HUES48 (cell line): ENCODE results near the gene C10orf120.

Experiments used
- H3K27ac ChIP-seq: one replicate; pipeline ENCODE4 v1.7.0; 2013; ENCODE audit warnings: low read depth, low read length, inconsistent platforms
- H3K27me3 ChIP-seq: 2 replicates; pipeline ENCODE4 v1.6.1; 2013; ENCODE audit warnings: mild to moderate bottlenecking, low read length; ENCODE audit not compliant: control insufficient read depth, insufficient read depth
- H3K36me3 ChIP-seq: 2 replicates; pipeline ENCODE4 v1.6.1; 2013; ENCODE audit warnings: low read length; ENCODE audit not compliant: control insufficient read depth, insufficient read depth
- H3K4me1 ChIP-seq: 2 replicates; pipeline ENCODE4 v1.6.1; 2013; ENCODE audit warnings: mild to moderate bottlenecking, low read length; ENCODE audit not compliant: control insufficient read depth, insufficient read depth
- H3K4me3 ChIP-seq: 2 replicates; pipeline ENCODE4 v1.5.1; 2013; ENCODE audit warnings: mild to moderate bottlenecking, low read depth, low read length
- H3K9ac ChIP-seq: 2 replicates; pipeline ENCODE4 v1.6.1; 2013; ENCODE audit warnings: mild to moderate bottlenecking, low read depth, low read length, moderate library complexity
- H3K9me3 ChIP-seq: 2 replicates; pipeline ENCODE4 v1.6.1; 2013; ENCODE audit warnings: low read length; ENCODE audit not compliant: control insufficient read depth, insufficient read depth

Gene C10orf120

DNA sequence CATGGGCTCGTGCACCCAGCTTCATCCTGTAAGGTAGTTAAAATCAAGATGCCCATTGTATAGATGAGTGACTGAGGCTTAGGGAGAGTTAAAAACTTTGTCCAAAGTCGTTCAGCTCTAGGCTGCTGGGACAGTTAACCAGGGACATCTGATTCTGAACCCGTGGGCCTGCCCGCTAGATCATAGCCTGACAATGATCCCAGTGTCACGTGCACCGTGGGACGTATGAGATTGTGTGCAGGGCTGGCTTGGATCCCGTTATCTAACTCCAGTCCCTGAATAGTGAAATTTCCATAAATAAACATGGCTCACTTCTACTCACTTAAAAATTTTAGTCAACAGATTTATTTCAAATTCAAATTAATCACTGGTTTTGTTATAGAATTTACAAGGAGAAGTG, 24.9 kb downstream of the C10orf120 start:
- Histone ChIP-seq H3K9ac (no peak overlapping the region), H3K4me3 (no peak overlapping the region), H3K9me3 (no peaks in the 10 kb centered on the region), H3K27me3 (no peaks in the 10 kb centered on the region), H3K27ac (no peak overlapping the region), H3K36me3 (no peaks in the 10 kb centered on the region), H3K4me1 (no peaks in the 10 kb centered on the region)

DNA sequence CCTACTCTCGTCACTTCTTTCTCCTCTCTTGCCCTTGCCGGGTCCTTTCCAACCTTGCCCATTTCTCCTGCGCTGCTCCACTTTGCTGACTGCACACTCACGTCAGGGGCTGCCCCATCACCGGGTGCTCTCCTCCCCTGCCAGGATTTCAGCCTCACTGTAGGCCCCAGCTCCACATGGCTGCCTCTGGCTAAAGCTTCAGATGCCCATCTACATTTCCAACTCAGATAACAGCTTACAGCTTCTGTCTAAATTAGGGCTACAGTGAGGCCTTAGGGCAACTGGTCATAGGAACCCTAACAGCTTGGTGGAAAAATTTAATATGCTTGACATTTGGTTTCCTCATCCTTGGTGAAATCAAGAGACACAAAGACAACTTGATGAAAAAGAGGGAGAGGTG, 25.9 kb downstream of the C10orf120 start:
- Histone ChIP-seq H3K27me3 (no peaks in the 10 kb centered on the region), H3K4me3 (no peak overlapping the region), H3K36me3 (no peaks in the 10 kb centered on the region), H3K9me3 (no peaks in the 10 kb centered on the region), H3K27ac (no peak overlapping the region), H3K9ac (no peak overlapping the region), H3K4me1 (no peaks in the 10 kb centered on the region)

DNA sequence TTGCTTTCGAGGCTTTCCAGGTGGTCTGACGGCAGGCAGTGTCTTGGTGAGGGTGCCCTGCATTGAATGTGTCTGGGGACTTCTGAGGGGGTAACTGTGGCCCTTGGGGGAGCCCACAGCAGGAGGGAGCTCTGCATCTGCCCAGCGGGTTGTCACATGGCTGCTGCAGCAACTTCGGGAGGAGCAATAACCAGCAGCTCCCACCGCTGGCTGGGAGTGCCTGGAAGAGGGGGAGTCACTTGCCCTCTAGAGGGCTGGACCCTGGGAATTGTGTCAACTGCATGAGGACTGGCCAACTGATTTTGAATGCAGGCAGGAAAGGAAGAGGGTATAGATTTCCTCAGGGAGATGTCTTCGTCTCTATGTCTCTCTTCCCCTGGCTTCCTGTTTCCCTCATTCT, 26.4 kb downstream of the C10orf120 start:
- H3K4me3 ChIP-seq = no peak overlapping the region
- no peaks in the 10 kb centered on the region for H3K9me3 ChIP-seq
- H3K4me1 ChIP-seq = no peaks in the 10 kb centered on the region
- H3K9ac ChIP-seq = no peak overlapping the region
- no peak overlapping the region for H3K27ac ChIP-seq
- no peaks in the 10 kb centered on the region for H3K36me3 ChIP-seq
- H3K27me3 ChIP-seq = no peaks in the 10 kb centered on the region

DNA sequence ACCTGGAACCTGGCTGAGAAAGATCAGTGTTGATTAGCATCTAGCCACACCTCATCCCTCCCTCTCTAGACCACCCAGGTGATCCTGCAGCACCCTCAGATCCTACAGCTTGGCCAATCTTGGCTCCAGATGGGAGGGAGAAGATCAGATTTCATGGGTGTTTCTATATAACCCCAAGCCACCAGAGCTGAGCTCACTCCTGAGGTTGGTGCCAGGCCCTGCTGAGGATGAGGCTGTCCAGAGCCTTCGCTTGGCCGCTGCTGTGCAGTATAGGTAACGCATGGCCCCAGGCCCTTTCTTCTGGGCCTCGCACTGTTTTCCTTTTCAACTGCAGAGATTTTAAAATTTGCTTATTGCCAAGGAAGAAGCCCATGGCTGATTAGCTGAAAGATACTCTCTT, 27.0 kb downstream of the C10orf120 start:
- Histone ChIP-seq H3K27ac (no peak overlapping the region), H3K36me3 (no peaks in the 10 kb centered on the region), H3K9me3 (no peaks in the 10 kb centered on the region), H3K4me1 (no peaks in the 10 kb centered on the region), H3K9ac (no peak overlapping the region), H3K4me3 (no peak overlapping the region), H3K27me3 (no peaks in the 10 kb centered on the region)

DNA sequence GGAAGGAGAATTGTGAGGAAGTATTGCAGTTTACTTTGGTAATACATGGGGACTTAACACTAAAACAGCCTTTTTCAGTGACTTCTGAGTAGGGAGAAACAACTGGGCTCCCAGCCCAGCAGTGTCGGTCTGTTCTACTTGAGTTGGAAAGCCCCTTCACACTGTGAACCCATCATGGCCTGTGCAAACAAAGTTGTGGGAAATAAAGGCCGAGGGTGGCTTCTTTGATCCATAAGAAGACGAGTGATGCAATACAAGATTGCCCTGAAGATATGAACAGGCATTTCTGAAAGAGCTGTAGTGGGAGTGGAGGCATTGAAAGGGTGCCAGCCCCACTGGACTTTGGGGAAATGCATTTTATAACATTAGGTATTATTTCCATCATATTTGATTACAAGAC, 28.3 kb downstream of the C10orf120 start:
- Histone ChIP-seq H3K4me1 (no peaks in the 10 kb centered on the region), H3K4me3 (no peak overlapping the region), H3K9ac (no peak overlapping the region), H3K27me3 (no peaks in the 10 kb centered on the region), H3K9me3 (no peaks in the 10 kb centered on the region), H3K36me3 (no peaks in the 10 kb centered on the region), H3K27ac (no peak overlapping the region)

DNA sequence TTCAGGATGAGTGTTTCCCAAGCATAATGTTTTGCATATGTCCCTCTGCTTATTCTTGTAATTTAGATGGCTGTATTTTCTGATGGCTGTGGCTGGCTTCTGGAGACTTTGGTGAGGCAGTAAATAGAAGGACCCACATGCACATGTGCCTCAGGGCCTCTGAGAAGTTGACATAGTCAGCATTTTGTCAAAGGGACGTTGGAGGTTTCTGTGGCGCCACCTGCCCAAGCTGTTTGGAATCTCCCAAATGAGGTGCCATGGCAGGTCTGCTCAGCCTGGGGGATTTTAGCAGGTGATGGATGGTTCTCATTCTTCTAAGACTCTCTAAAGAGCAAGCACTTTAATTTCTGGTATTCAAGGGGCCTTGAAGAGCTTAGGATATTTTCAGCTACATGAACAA, 29.8 kb downstream of the C10orf120 start:
- Histone ChIP-seq H3K9ac (no peak overlapping the region), H3K4me1 (no peaks in the 10 kb centered on the region), H3K4me3 (no peak overlapping the region), H3K9me3 (no peaks in the 10 kb centered on the region), H3K27ac (no peak overlapping the region), H3K27me3 (no peaks in the 10 kb centered on the region), H3K36me3 (no peaks in the 10 kb centered on the region)

DNA sequence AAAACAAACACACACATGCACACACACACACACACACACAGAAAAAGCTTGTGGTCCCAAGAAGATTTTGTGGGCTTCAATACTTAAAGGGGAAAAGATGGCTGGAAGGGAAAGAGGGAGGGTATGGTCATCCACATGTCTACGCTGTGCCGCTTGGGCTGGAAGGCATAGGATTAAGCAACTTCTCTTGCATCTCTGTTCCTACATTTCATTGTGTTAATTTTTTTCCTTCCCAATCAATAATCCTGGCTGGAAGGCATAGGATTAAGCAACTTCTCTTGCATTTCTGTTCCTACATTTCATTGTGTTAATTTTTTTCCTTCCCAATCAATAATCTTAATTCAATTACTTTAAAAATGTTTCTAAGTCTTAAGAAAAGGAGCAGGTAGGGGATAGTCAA, 30.6 kb downstream of the C10orf120 start:
- Histone ChIP-seq H3K9me3 (no peaks in the 10 kb centered on the region), H3K36me3 (no peaks in the 10 kb centered on the region), H3K9ac (no peak overlapping the region), H3K4me3 (no peak overlapping the region), H3K27ac (no peak overlapping the region), H3K4me1 (no peaks in the 10 kb centered on the region), H3K27me3 (no peaks in the 10 kb centered on the region)

DNA sequence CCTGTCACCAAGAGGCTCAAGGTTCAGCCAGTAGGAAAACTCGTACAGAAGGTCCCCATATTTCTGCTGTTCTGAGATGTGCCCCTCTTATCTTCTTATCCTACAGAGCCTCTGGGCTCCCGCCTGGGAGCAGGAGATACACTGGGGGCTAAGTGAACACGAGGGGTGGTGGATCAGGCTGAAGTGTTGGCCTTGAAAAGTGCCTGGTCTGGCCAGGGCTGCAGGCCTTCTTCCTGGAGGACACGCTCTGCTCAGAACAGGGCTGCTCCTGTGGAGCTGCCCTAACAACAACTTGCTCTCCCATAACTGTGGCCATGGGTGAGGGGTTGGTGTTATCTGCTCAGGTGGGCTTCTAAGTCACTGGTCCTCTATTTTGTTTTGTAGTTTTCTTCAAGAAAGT, 33.7 kb downstream of the C10orf120 start:
- Histone ChIP-seq H3K4me3 (no peak overlapping the region), H3K27me3 (no peaks in the 10 kb centered on the region), H3K4me1 (no peaks in the 10 kb centered on the region), H3K9me3 (no peaks in the 10 kb centered on the region), H3K36me3 (no peaks in the 10 kb centered on the region), H3K27ac (no peak overlapping the region), H3K9ac (no peak overlapping the region)

DNA sequence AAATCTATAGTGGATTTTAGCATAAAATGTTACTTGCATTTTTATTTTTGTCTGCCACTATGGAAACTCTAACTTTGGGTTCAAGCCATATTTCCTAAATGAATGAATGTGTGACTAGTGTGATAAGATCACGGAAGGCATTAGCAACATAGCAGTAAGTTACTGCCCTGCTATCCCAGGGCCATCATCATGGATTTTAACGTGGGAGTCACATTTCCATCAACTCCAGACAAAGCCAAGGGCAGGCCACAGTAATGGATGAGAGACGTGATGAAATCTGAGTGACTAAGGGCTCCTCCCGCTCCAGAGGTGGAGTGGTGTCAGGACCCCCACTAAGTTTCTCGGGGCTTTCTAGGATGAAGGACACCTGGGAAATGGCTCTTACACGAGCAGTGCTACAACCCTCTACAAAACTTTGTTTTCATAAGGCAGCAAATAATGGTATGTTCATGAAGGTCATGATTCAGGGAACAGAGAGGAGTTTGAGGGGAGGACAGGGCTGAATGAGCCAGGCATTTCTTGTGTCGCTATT, 34.3 kb downstream of the C10orf120 start:
- Histone ChIP-seq H3K27ac (no peak overlapping the region), H3K4me3 (no peak overlapping the region)

DNA sequence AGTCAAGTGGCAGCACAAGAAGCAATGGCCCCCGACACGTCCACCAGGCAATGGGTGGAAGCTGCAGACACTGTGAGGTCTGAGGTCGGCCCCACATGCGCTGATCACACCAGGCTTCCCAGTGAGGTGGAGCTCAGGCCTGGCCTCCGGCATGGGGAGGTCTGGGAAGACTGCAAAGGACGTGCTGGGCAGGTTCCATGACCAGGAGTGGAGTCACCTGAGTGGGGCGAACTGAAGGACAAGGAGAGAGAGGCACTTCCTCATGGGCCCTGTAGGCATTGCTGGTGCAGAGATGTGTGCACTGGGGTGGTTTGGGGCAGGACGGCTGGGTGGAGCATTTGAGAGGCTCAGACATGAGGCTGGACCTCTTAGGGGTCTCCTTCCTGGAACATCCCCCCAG, 35.1 kb downstream of the C10orf120 start:
- Histone ChIP-seq H3K36me3 (no peaks in the 10 kb centered on the region), H3K27ac (no peak overlapping the region), H3K27me3 (no peaks in the 10 kb centered on the region), H3K9me3 (no peaks in the 10 kb centered on the region), H3K4me1 (no peaks in the 10 kb centered on the region), H3K9ac (no peak overlapping the region), H3K4me3 (no peak overlapping the region)

More for the DNA sequence above, 34.3 kb downstream of the C10orf120 start:
- H3K4me1 ChIP-seq = no peaks in the 10 kb centered on the region
- no peaks in the 10 kb centered on the region for H3K9me3 ChIP-seq
- no peaks in the 10 kb centered on the region for H3K27me3 ChIP-seq
- no peaks in the 10 kb centered on the region for H3K36me3 ChIP-seq
- H3K9ac ChIP-seq = no peak overlapping the region

DNA sequence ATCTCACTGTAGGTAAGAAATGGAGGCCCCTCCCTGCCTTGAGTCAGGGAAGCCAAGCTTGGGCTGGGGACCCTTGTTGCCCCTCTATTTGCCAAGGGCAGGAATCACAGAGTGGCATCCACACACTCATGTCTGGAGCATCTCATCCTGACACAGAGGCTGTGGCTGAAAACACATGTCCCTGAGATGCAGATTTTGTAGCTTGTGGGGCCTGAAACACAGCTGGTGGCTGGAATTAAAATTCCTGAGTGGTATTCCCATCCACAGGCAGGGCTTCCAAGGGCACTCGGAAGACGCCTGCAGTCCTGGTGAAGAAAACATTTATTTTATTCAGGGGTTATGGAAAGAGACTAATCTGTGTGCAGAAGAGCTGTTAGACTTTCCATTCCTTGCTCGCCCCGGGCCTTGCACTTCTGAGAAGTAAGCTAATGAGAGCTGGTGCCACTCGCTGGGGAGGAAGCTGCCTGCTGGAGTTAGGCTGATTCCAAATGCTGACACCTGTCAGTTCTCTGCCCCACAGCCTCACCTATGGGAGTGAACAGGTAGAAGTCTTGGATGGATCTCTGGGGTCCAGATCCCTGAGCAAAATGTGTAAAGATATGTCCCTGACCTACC, 36.0 kb downstream of the C10orf120 start:
- Histone ChIP-seq H3K27me3 (no peaks in the 10 kb centered on the region), H3K4me1 (no peaks in the 10 kb centered on the region), H3K27ac (no peak overlapping the region), H3K9me3 (no peaks in the 10 kb centered on the region), H3K4me3 (no peak overlapping the region), H3K9ac (no peak overlapping the region), H3K36me3 (no peaks in the 10 kb centered on the region)
